ENCODE measurements around the gene TRMT1L. TPM values are rescaled to one million over a fixed set of nuclear protein-coding genes. Genes with fewer than 3 reads are reported as not detected.

Gene TRMT1L
- total RNA-seq, 1 donor from 2014 or later = 15.8 TPM

DNA sequence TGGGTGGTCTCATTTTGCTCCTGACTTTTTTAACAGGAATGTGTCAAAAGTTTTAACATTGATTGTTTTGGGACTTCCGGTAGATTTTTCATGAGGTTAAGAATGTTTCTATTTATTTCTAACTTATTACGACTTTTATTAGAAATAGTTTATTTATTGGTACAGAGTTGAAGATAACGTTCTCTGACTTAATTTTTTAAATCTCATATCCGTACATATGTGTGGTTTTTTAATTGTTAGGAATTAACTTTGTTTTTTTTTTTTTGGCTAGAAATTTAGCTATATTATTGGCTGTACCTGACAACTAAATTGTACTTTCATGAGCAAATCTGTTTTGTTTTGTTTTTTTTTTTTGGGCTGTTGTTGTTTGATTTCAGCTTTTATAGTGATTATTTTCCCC is 79.4 kb downstream of the TRMT1L start:
- TF ChIP-seq, protein P1, sequence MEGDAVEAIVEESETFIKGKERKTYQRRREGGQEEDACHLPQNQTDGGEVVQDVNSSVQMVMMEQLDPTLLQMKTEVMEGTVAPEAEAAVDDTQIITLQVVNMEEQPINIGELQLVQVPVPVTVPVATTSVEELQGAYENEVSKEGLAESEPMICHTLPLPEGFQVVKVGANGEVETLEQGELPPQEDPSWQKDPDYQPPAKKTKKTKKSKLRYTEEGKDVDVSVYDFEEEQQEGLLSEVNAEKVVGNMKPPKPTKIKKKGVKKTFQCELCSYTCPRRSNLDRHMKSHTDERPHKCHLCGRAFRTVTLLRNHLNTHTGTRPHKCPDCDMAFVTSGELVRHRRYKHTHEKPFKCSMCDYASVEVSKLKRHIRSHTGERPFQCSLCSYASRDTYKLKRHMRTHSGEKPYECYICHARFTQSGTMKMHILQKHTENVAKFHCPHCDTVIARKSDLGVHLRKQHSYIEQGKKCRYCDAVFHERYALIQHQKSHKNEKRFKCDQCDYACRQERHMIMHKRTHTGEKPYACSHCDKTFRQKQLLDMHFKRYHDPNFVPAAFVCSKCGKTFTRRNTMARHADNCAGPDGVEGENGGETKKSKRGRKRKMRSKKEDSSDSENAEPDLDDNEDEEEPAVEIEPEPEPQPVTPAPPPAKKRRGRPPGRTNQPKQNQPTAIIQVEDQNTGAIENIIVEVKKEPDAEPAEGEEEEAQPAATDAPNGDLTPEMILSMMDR (conservative IDR thresholded peaks at IDR 0.05; ENCODE audit: low read depth, low read length) = no peak
- no peak overlapping the region for H3K4me3 ChIP-seq (ENCODE audit: low read depth, low read length)
- DNase-seq (ENCODE audit: low read depth) = no peak

DNA sequence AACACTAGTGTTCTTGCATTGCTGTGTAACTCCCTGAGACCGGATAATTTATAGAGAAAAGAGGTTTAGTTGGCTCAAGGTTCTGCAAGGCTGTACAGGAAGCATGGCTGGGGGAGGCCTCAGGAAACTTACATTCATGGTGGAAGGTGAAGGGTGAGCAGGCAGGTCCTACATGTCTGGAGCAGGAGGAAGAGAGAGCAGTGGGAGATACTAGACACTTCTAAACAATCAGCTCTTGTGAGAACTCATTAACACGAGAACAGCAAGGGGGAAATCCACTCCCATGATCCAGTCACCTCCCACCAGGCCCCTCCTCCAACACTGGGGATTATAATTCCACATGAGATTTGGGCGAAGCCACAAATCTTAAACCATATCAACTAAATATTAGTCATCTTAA is 81.3 kb downstream of the TRMT1L start:
- H3K4me3 ChIP-seq (ENCODE audit: low read depth, low read length) = no peak overlapping the region
- no peak for DNase-seq (ENCODE audit: low read depth)
- TF ChIP-seq, protein P1 (conservative IDR thresholded peaks at IDR 0.05; ENCODE audit: low read depth, low read length) = no peak

DNA sequence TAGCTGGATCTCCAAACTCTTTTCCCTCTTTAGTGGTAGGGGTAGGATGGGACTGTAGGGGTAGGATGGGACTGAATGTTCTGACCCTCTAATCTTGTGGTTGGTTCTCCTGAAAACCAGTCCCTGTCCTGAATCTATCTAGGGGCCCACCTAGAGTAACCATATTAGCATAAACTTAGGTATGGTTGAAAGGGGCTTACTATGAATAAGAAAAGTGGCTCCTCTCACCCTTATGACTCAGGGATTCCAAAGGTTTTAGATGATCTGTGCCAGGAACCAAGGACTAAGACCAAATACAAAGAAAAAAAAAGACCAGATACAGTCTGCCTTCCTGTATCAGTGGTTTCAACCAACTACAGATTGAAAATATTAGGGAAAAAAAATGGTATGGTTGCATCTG is 82.4 kb downstream of the TRMT1L start:
- H3K4me3 ChIP-seq (ENCODE audit: low read depth, low read length) = no peak overlapping the region
- TF ChIP-seq, protein P1 (conservative IDR thresholded peaks at IDR 0.05; ENCODE audit: low read depth, low read length) = no peak
- no peak for DNase-seq (ENCODE audit: low read depth)

DNA sequence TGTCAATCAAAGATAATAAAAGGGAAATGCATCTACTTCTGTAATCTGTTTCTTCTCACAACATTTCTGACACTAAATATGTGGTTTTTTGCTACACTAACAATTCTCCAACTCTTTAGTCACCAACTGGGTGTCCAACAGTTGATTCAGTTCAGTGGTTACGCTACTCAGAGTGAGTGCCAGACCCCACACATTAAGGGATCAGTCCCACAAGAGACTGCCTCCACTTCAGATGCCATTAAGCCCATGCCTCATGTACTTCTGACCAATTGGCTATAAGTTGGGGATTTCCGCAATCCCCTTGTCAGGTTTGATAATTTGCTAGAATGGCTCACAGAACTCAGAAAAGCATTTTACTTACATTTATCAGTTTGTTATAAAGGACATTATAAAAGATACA is 83.0 kb downstream of the TRMT1L start:
- DNase-seq (ENCODE audit: low read depth) = no peak
- no peak overlapping the region for H3K4me3 ChIP-seq (ENCODE audit: low read depth, low read length)
- TF ChIP-seq, protein P1 (conservative IDR thresholded peaks at IDR 0.05; ENCODE audit: low read depth, low read length) = no peak

DNA sequence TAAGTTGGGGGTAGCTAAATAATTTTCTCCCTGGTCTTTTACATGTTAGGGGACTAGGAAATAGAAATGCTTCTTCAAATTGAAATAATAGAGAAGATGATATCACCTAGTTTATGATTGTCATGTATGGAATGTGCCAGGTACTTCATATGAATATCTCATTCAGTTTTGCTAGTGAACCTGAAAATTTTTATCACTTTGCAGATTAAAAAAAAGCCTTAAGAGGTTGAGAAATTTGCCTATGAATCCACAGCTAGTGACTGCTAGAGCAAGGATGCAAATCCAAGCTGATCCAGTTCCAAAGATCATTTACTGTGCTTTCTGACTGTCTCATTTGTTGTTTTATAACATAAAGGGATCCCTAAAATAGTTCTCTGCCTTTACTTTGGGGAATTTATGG is 86.7 kb downstream of the TRMT1L start:
- no peak overlapping the region for H3K4me3 ChIP-seq (ENCODE audit: low read depth, low read length)
- DNase-seq (ENCODE audit: low read depth) = no peak
- TF ChIP-seq, protein P1 (conservative IDR thresholded peaks at IDR 0.05; ENCODE audit: low read depth, low read length) = no peak

DNA sequence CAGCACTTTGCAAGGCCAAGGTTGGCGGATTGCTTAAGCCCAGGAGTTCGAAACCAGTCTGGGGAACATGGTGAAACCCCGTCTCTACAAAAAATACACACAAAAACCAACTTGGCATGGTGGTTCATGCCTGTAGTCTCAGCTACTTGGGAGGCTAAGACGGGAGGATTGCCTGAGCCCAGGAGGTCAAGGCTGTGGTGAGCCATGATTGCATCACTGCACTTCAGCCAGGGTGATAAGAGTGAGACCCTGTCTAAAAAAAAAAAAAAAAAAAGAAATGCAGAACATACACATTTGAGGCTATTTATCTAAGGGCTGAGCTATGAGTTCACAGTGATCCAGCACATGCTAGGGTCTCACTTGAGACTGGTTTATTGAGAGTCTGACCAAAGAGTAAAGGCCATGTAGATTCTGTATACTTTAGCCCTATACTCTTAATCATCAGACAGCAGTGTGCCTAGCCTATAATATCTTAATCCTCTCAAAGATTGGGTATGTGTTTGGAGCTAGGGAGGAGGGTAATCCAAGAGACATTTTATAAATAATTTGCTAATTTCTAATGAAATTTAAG is 87.5 kb downstream of the TRMT1L start:
- no peak for DNase-seq (ENCODE audit: low read depth)
- TF ChIP-seq, protein P1 (conservative IDR thresholded peaks at IDR 0.05; ENCODE audit: low read depth, low read length) = no peak
- no peak overlapping the region for H3K4me3 ChIP-seq (ENCODE audit: low read depth, low read length)

DNA sequence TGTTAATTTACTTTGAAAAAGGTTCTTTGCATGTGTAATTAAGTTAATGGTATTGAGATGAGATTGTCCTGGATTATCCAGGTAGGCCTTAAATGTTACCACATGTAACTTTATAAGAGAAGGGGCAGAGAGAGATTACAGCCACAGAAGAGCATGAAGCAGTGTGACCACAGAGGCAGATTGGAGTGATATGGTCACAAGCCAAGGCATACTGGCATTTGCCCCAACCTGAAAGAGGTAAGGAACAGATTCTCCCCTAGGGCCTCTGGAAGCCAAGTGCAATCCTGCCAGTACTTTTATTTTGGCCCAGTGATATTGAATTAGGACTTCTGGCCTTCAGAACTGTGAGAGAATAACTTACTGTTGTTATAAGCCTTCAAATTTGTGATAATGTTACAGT is 88.4 kb downstream of the TRMT1L start:
- TF ChIP-seq, protein P1 (conservative IDR thresholded peaks at IDR 0.05; ENCODE audit: low read depth, low read length) = no peak
- H3K4me3 ChIP-seq (ENCODE audit: low read depth, low read length) = no peak overlapping the region
- DNase-seq (ENCODE audit: low read depth) = no peak

All from epithelial cell of proximal tubule (primary cell).